Ecto neural progenitor cell (in vitro differentiated cells): ENCODE data around the gene IRF7.

Source experiments
- DNase-seq: peaks from one replicate; pipeline ENCODE4 v3.0.0-alpha.2; 2018; ENCODE audit warnings: low spot score

Gene IRF7

DNA sequence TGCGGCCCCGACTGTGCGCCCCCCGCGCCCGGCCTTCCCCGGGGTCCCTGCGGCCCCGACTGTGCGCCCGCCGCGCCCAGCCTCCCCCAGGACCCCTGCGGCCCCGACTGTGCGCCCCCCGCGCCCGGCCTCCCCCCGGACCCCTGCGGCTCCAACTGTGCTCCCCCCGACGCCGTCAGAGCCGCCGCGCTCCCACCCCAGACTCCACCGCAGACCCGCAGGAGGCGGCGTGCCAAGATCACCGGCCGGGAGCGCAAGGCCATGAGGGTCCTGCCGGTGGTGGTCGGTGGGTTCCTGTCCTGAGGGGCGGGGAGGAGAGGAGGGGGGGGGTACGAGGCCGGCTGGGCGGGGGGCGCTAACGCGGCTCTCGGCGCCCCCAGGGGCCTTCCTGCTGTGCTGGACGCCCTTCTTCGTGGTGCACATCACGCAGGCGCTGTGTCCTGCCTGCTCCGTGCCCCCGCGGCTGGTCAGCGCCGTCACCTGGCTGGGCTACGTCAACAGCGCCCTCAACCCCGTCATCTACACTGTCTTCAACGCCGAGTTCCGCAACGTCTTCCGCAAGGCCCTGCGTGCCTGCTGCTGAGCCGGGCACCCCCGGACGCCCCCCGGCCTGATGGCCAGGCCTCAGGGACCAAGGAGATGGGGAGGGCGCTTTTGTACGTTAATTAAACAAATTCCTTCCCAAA is 24.4 kb upstream of the IRF7 start:
- peak; percentile 64 for DNase-seq

DNA sequence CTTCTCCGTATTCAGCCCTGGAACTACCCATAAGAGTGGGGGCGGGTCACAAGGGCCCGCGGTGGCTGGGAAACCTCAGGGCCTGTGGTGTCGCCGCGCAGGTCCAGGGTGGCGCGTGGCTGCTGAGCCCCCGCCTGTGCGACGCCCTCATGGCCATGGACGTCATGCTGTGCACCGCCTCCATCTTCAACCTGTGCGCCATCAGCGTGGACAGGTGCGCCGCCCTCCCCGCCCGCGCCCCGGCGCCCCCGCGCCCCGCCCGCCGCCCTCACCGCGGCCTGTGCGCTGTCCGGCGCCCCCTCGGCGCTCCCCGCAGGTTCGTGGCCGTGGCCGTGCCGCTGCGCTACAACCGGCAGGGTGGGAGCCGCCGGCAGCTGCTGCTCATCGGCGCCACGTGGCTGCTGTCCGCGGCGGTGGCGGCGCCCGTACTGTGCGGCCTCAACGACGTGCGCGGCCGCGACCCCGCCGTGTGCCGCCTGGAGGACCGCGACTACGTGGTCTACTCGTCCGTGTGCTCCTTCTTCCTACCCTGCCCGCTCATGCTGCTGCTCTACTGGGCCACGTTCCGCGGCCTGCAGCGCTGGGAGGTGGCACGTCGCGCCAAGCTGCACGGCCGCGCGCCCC is 23.7 kb upstream of the IRF7 start:
- DNase-seq, result no peak

DNA sequence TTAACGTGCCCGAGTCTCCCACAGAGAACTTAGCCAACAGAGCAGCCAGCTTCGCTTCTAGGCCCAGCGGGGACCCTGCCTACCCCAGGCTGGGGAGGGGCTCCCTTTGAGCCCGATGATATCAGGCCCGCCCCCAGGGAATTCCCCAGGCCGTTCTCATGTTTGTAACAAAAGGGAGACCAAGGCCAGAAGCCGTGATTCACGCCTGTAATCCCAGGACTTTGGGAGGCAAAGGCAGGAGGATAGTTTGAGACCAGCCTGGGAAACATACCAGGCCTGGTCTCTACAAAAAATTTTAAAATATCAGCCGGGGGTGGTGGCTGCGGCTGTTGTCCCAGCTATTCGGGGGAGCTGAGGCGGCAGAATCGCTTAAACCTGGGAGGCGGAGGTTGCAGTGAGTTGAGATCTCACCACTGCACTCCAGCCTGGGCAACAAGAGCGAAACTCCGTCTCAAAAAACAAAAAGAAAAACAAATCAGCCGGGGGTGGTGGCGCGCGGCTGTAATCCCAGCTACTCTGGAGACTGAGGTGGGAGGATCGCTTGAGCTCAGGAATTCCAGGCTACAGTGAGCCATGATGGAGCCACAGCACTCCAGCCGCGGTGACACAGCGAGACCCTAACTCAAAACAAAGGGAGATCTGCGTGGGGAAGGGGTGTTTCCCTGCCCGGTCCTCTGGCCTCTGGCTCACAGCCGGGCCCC is 23.0 kb upstream of the IRF7 start:
- DNase-seq, result peak; percentile 80

- peak; percentile 66 for DNase-seq
Measured at GRCh38 chr11:637593-638521, 22.1 kb upstream of the IRF7 start.

GRCh38 chr11:637333-637592 is 21.5 kb upstream of the IRF7 start:
- no peak for DNase-seq

DNA sequence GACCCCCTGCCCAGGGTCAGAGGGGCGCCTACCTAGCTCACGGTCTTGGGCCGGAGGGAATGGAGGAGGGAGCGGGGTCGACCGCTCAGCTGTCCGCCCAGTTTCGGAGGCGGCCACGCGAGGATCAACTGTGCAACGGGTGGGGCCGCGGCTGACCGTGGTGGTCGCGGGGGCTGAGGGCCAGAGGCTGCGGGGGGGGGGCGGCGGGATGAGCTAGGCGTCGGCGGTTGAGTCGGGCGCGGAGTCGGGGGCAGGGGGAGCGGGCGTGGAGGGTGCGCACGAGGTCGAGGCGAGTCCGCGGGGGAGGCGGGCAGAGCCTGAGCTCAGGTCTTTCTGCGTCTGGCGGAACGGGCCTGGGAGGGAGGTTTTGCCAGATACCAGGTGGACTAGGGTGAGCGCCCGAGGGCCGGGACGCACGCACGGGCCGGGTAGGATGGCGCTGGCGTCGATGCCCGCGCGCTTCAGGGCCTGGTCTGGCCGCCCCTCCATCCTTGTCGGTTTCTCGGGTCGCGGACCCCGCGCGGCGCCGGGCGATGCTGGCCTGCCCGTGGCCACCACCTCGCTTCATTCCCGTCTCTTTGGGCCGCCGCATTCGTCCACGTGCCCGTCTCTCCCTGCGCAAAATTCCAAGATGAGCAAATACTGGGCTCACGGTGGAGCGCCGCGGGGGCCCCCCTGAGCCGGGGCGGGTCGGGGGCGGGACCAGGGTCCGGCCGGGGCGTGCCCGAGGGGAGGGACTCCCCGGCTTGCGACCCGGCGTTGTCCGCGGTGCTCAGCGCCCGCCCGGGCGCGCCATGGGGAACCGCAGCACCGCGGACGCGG is 21.0 kb upstream of the IRF7 start, which contains the start of gene DRD4:
Gene DRD4, plus strand, starts transcription at position 759 of the 822 bp plus-strand sequence. Its CDS starts 36 bp downstream, at position 795.
- DNase-seq, result peak; percentile 72

GRCh38 chr11:635945-636510 is 20.3 kb upstream of the IRF7 start:
- DNase-seq, result peak; percentile 47

- no peak for DNase-seq
Measured at GRCh38 chr11:630871-631270, 15.1 kb upstream of the IRF7 start.

DNA sequence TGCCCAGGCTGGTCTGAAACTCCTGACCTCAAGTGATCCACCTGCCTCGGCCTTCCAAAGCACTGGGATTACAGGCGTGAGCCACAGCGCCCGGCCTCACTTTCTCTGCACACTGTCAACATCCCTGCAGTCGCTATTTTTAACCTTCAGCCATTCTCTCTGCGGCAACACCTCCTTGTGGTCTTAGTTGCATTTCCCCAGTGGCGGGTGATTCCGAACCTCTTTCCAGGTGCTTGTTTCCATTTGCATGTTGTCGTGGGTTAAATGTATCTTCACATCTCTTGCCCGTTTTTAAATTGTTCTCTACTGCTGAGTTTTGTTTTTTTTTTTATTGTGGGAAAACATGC is 13.5 kb upstream of the IRF7 start:
- no peak for DNase-seq

- peak; percentile 46 for DNase-seq
Measured at GRCh38 chr11:628056-628455, 12.3 kb upstream of the IRF7 start.

DNA sequence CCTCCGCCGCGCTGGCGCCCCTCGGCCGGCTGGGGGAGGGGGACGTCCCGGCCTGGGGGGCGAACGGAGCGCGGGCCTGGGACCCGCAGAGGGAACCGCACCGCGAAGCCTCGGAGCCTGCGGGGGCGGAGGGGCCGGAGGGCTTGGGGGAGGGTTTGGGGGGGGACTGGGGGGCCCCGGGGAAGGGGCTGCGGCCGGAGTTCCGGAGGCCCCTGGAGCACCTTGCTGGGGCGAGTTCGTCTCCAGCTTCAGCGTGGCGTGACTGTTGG is 11.5 kb upstream of the IRF7 start:
- DNase-seq, result peak; percentile 41

DNA sequence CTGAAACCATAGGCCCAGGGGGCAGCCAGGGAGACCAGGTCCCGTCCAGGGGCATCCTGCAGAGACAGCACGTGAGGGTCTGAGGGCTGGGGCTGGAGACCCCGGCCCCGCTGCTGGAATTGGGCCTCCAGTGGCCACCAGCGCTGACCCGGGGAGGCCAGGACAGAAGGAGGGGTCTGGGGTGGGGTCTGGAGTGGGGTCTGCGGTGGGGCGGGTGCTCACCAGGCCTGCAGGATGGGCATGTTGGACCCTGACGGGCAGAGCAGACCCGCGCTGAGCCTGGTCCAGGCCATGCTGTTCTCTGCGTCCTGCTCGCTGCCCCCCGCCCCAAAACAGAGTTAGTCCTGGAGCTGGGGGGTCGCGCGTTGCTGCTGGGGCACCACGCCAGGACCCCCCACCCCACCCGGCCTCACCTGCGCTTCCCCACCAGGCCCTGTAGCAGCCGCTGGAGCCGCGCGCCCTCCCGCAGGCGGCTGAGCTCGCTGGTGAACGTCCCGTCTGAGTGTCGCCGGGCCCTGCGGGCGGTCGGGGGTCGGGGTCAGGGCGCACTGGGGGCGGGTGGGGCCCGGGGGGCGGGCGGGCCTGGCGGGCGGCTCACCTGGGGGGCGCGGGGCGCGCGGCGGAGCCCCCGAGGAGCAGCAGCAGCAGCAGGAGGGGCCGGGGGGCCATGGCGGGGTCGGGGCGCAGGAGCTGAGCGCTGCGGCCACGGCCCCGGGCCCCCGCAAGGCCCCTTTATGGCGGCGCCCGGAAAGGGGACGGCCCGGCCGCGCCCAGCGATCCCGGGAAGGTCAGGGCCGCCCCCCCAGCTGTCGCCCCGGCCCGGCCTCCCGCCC is 10.9 kb upstream of the IRF7 start, which contains the start of gene SCT:
Gene SCT, minus strand, starts transcription at position 707 of the 833 bp plus-strand sequence. Its CDS starts 38 bp downstream, at position 669.
- peak; percentile 55 for DNase-seq

GRCh38 chr11:625636-626268 is 10.0 kb upstream of the IRF7 start:
- peak; percentile 44 for DNase-seq

DNA sequence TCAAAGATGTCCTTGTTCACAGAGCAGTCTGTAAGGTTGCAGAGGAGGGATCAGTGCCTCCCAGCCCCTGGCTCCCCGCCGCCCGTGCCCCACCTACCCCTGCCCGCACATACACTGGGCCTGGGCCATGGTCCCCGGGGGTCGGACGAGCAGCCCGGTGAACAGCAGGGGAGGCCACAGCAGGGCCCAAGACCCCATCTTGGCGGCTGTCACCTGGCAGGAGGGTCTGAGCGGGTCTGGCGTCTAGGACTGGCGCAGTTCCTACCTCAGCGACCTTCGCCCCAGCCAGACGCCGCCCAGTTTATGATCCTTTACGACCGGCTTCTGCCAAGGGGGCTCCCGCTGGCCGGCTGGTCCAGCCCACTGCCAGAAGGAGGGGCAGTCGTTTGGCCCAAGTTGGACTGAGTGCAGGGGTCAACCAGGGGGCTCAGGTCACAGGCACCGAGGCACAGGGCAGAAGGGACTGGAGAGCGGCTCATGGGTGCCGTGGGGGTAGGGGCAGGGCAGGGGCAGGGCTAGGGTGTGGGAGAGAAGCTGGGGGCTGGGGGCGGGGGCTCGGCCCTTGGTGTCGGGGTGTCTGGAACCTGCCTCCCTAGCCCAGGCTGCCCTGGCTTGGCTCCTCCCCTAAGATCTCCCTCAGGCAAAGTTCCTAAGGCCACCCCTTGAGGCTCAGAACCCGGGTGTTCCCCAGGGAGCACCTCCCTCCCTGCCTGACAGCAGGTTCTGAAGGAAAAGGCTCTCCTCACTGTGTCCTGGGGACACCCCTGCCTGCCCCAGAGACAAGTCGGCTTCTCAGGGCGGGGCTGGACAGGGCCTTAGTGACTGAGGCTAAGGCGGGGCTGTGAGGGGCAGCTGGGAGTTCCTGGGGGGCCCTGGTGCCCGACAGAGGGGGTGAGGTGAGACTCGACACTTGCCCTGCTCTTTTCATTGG is 9.2 kb upstream of the IRF7 start, which contains the start of gene CDHR5:
Gene CDHR5, minus strand, starts transcription at position 251 of the 931 bp plus-strand sequence. Its CDS starts 53 bp downstream, at position 198.
- peak; percentile 43 for DNase-seq

DNA sequence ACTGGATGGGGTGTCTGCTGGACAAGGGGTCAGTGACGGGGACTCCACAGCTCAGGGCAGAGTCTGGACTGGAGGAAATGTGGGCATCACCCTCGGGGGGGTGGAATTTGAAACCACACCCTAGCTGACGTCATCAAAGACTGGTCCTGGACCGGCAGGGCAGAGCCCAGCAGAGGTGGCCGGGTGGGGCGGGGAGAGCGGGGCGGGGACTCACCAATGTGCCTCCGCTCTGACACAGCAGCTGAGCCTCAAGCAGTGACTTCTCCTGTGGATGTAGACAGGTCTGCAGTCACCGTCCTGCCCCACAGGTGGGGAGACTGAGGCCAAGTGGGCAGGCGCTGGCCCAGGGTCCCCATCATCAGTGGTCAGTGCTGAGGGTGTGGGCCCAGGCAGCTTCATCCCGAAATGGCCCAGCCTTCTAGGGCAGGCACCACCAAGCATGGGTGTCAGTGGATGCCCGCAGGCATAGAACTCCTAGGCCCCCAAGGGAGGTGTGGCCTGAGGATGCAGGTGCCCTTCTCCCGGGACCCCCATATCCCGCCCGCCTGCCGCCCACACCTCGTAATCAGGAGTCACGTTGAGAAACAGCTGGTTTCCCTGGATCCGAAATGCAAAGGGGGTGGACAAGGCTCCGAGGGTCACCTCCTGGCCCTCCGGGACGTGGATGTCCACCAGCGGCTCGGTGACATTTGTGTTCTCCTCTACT is 8.4 kb upstream of the IRF7 start:
- DNase-seq, result no peak

GRCh38 chr11:623349-623869 is 7.7 kb upstream of the IRF7 start:
- DNase-seq, result peak; percentile 40

- DNase-seq, result no peak
Measured at GRCh38 chr11:621838-622237, 6.1 kb upstream of the IRF7 start.
